ENCODE results near the gene LOC101059915. TPM values are rescaled to one million over a fixed set of nuclear protein-coding genes. Genes with fewer than 3 reads are reported as not detected.
"Not testable (repeated sequence)": the region's sequence is repeated elsewhere in the genome, so short reads cannot be mapped to it uniquely, and the experiment has no call there.

The LOC101059915 gene

GRCh38 chrX:71714064-71714463 is 46.7 kb downstream of the LOC101059915 start:
- not testable (repeated sequence) for H3K27me3 Mint-ChIP-seq; H3K4me1 Mint-ChIP-seq; H3K4me3 Mint-ChIP-seq; H3K9me3 Mint-ChIP-seq; H3K36me3 Mint-ChIP-seq; DNase-seq; H3K27ac Mint-ChIP-seq; ATAC-seq (ENCODE audit: low read depth in 2 of 2)

- not testable (repeated sequence) for ATAC-seq (ENCODE audit: low read depth in 2 of 2); H3K4me1 Mint-ChIP-seq; H3K36me3 Mint-ChIP-seq; H3K27me3 Mint-ChIP-seq; DNase-seq; H3K9me3 Mint-ChIP-seq; H3K4me3 Mint-ChIP-seq; H3K27ac Mint-ChIP-seq
Measured at GRCh38 chrX:71715551-71715950, 48.2 kb downstream of the LOC101059915 start.

GRCh38 chrX:71716323-71716722 is 49.0 kb downstream of the LOC101059915 start:
- ATAC-seq (ENCODE audit: low read depth in 2 of 2); H3K4me3 Mint-ChIP-seq; H3K36me3 Mint-ChIP-seq; H3K27me3 Mint-ChIP-seq; H3K4me1 Mint-ChIP-seq; DNase-seq; H3K9me3 Mint-ChIP-seq; H3K27ac Mint-ChIP-seq: not testable (repeated sequence)

GRCh38 chrX:71718185-71718584 is 50.8 kb downstream of the LOC101059915 start, which contains the start of gene CXorf49:
Gene CXorf49, minus strand, starts transcription at chrX:71718285. Its CDS starts 134 bp downstream, at chrX:71718151.
- not testable (repeated sequence) for ATAC-seq (ENCODE audit: low read depth in 2 of 2); H3K4me3 Mint-ChIP-seq; DNase-seq; H3K9me3 Mint-ChIP-seq; H3K36me3 Mint-ChIP-seq; H3K4me1 Mint-ChIP-seq; H3K27me3 Mint-ChIP-seq; H3K27ac Mint-ChIP-seq

- not testable (repeated sequence) for H3K4me3 Mint-ChIP-seq; H3K27me3 Mint-ChIP-seq; H3K9me3 Mint-ChIP-seq; H3K36me3 Mint-ChIP-seq; H3K27ac Mint-ChIP-seq; DNase-seq; H3K4me1 Mint-ChIP-seq; ATAC-seq (ENCODE audit: low read depth in 2 of 2)
Measured at GRCh38 chrX:71719195-71719594, 51.8 kb downstream of the LOC101059915 start.

GRCh38 chrX:71720289-71720886 is 53.0 kb downstream of the LOC101059915 start:
- not testable (repeated sequence) for H3K4me1 Mint-ChIP-seq; H3K27me3 Mint-ChIP-seq; H3K36me3 Mint-ChIP-seq; H3K27ac Mint-ChIP-seq; H3K4me3 Mint-ChIP-seq; ATAC-seq (ENCODE audit: low read depth in 2 of 2); H3K9me3 Mint-ChIP-seq; DNase-seq

Other genes with a start within 250 kb of the LOC101059915 start
- gene OGT, start 134.4 kb upstream of the LOC101059915 start, polyA plus RNA-seq (ENCODE audit: low read depth in 6 of 6): 10 to 100 TPM; 17.5 to 39.7 (median 29.0) TPM
- gene GCNA, start 89.1 kb upstream of the LOC101059915 start, polyA plus RNA-seq (ENCODE audit: low read depth in 6 of 6): under 1 TPM in 3 of 6 donors, not detected in 3; 0.16 to 0.52 (median 0.19) TPM
- gene CXCR3, start 49.0 kb upstream of the LOC101059915 start, polyA plus RNA-seq (ENCODE audit: low read depth in 6 of 6): 1 to 10 TPM in 4 of 6 donors, under 1 TPM in 1, not detected in 1; 0.93 to 5.5 (median 1.9) TPM
- gene CXorf49, start 50.7 kb downstream of the LOC101059915 start, polyA plus RNA-seq (ENCODE audit: low read depth in 6 of 6): not detected
- gene CXorf49B, start 95.8 kb downstream of the LOC101059915 start, polyA plus RNA-seq (ENCODE audit: low read depth in 6 of 6): not detected
- under 1 TPM in 4 of 6 donors, not detected in 2; 0.25 to 0.48 (median 0.30) TPM for gene NHSL2, start 243.3 kb downstream of the LOC101059915 start, polyA plus RNA-seq (ENCODE audit: low read depth in 6 of 6)